Measurements from ENCODE around the gene KDM5C.

Gene KDM5C

GRCh38 chrX:53224860-53225797, at the start of gene KDM5C:
Gene KDM5C, minus strand, starts transcription at chrX:53225207. Its CDS starts 318 bp downstream, at chrX:53224889.
- DNase-seq, result peak; percentile 78

GRCh38 chrX:53272808-53273337, 47.9 kb upstream of the KDM5C start:
- no peak for DNase-seq

- DNase-seq, result no peak
These were observed 44.6 kb upstream of the KDM5C start for GRCh38 chrX:53269536-53270107.

GRCh38 chrX:53268173-53268572, 43.2 kb upstream of the KDM5C start:
- no peak for DNase-seq

GRCh38 chrX:53266914-53267313, 41.9 kb upstream of the KDM5C start:
- no peak for DNase-seq

- DNase-seq, result no peak
These were observed 41.0 kb upstream of the KDM5C start for GRCh38 chrX:53265771-53266574.

GRCh38 chrX:53263597-53264094, 38.6 kb upstream of the KDM5C start:
- no peak for DNase-seq

- no peak for DNase-seq
These were observed 37.9 kb upstream of the KDM5C start for GRCh38 chrX:53262918-53263394.

GRCh38 chrX:53262189-53262917, 37.3 kb upstream of the KDM5C start:
- no peak for DNase-seq

GRCh38 chrX:53261355-53261972, 36.5 kb upstream of the KDM5C start:
- no peak for DNase-seq

- no peak for DNase-seq
These were observed 35.8 kb upstream of the KDM5C start for GRCh38 chrX:53260836-53261235.

- no peak for DNase-seq
These were observed 32.8 kb upstream of the KDM5C start for GRCh38 chrX:53257670-53258423.

- no peak for DNase-seq
These were observed 32.2 kb upstream of the KDM5C start for GRCh38 chrX:53257166-53257565.

- DNase-seq, result no peak
These were observed 31.5 kb upstream of the KDM5C start for GRCh38 chrX:53256446-53257041.

- no peak for DNase-seq
These were observed 30.8 kb upstream of the KDM5C start for GRCh38 chrX:53255738-53256191.

- DNase-seq, result no peak
These were observed 29.8 kb upstream of the KDM5C start for GRCh38 chrX:53254570-53255461.

GRCh38 chrX:53253293-53254020, 28.4 kb upstream of the KDM5C start:
- DNase-seq, result no peak

- no peak for DNase-seq
These were observed 26.3 kb upstream of the KDM5C start for GRCh38 chrX:53251307-53251706.

GRCh38 chrX:53250556-53250955, 25.5 kb upstream of the KDM5C start:
- DNase-seq, result no peak

All from stimulated activated CD4-positive, alpha-beta T cell treated with anti-CD3 and anti-CD28 coated beads, Interleukin-12 subunit alpha, Interleukin-12 subunit beta, amount 100 ng/mL, for 4 hours (primary cell).